Measurements from ENCODE around the gene RC3H2. TPM values are rescaled to one million over a fixed set of nuclear protein-coding genes. Genes with fewer than 3 reads are reported as not detected.

RC3H2 gene
- total and polyA plus RNA-seq, 10 of the 15 experiments (the other 5 are each of a cell fraction or from before 2014, with no cell fraction given) = 7.2 to 25.5 (median 16.1) TPM

- no peak for DNase-seq (ENCODE audit: low read depth, low spot score)
- POLR2A ChIA-PET = no interaction called here
- no peaks in the 10 kb centered on the region for H3K36me3 ChIP-seq (ENCODE audit: control insufficient read depth in 2 of 2, insufficient read depth in 2 of 2, low read length in 1 of 2)
- H3K4me2 ChIP-seq (ENCODE audit: control insufficient read depth, insufficient read depth) = no peak within 1 kb of the TSS
- H3K27me3 ChIP-seq (replicated peaks in 1 of 2; ENCODE audit: control insufficient read depth in 2 of 2, insufficient read depth in 2 of 2, low read length in 1 of 2) = no peaks in the 10 kb centered on the region
- ATAC-seq = no peak
- FAIRE-seq = no peak
- H3K9ac ChIP-seq (ENCODE audit: control insufficient read depth, insufficient read depth, low read length) = no peak within 1 kb of the TSS
- no peaks in the 10 kb centered on the region for H3K79me2 ChIP-seq (ENCODE audit: control insufficient read depth, insufficient read depth, low read length)
- H3K4me3 ChIP-seq = no peak within 1 kb of the TSS
- intact Hi-C loops (cut with micrococcal nuclease; ENCODE audit: unreplicated experiment) = no loop called here
- WGBS (ENCODE audit: insufficient coverage, insufficient replicate concordance, low lambda C conversion rate, missing lambda C conversion rate) = 72% methylated on average over 30 of the region's 30 CpGs
- in situ Hi-C loops (cut with MboI) = no loop called here
- H3K4me1 ChIP-seq (ENCODE audit: control insufficient read depth, insufficient read depth, low read length) = no peaks in the 10 kb centered on the region
- no TSS peak for BruUV-seq (replicated peaks)
- CTCF ChIA-PET = no interaction called here
- H4K20me1 ChIP-seq (ENCODE audit: control insufficient read depth, insufficient read depth) = no peaks in the 10 kb centered on the region
- no peaks in the 10 kb centered on the region for H3K9me3 ChIP-seq (replicated peaks; ENCODE audit: control insufficient read depth, insufficient read depth, low read length)
- RAD21 ChIA-PET (ENCODE audit: unreplicated experiment) = no interaction called here
- H2AFZ ChIP-seq (ENCODE audit: control insufficient read depth, low read depth, low read length) = no peak within 1 kb of the TSS
- SMC1A ChIA-PET (ENCODE audit: uncharacterized antibody, unreplicated experiment) = no interaction called here
- H3K27ac ChIP-seq (ENCODE audit: control insufficient read depth, insufficient read depth) = no peak within 1 kb of the TSS
- TF ChIP-seq CTCF (IDR thresholded peaks at IDR 0.05 in 2 of 3, conservative IDR thresholded peaks at IDR 0.05 in 1 of 3; ENCODE audit: control insufficient read depth in 2 of 3, extremely low read depth in 1 of 3, insufficient read depth in 1 of 3, low read depth in 3 of 3, low read length in 3 of 3) (no peak), RELA (IDR thresholded peaks at IDR 0.05; ENCODE audit: borderline replicate concordance, partially characterized antibody) (no peak), POLR2A (IDR thresholded peaks at IDR 0.05; ENCODE audit: low read depth, low read length) (no peak), TCF7 (IDR thresholded peaks at IDR 0.05; ENCODE audit: borderline replicate concordance) (no peak), MTA2 (IDR thresholded peaks at IDR 0.05; ENCODE audit: low read depth) (no peak), ZBED1 (IDR thresholded peaks at IDR 0.05; ENCODE audit: borderline replicate concordance) (no peak), ZBTB4 (CRISPR knock-in tag; IDR thresholded peaks at IDR 0.05) (no peak), ZBTB40 (IDR thresholded peaks at IDR 0.05; ENCODE audit: borderline replicate concordance) (no peak), RUNX3 (IDR thresholded peaks at IDR 0.05; ENCODE audit: low read length) (no peak), SMAD1 (IDR thresholded peaks at IDR 0.05; ENCODE audit: low read depth, partially characterized antibody) (no peak), FOXM1 (IDR thresholded peaks at IDR 0.05; ENCODE audit: low read depth, low read length) (no peak), BCL11A (IDR thresholded peaks at IDR 0.05; ENCODE audit: low read depth, low read length) (no peak)
These were observed 104.8 kb downstream of the RC3H2 start, which contains the start of gene OR1K1 for GRCh38 chr9:122800066-122801060. TSS of gene OR1K1 (plus strand) at chr9:122800123. CDS start at chr9:122800123, 0 bp downstream.
